ENCODE results near the gene FUT8.

Gene FUT8

GRCh38 chr14:65770681-65771080 is 358.2 kb downstream of the FUT8 start:
- no peak for DNase-seq (ENCODE audit: low read depth in 1 of 2, low spot score in 1 of 2)

GRCh38 chr14:65771271-65771670 is 358.7 kb downstream of the FUT8 start:
- no peak for DNase-seq (ENCODE audit: low read depth in 1 of 2, low spot score in 1 of 2)

- DNase-seq (ENCODE audit: low read depth in 1 of 2, low spot score in 1 of 2), result no peak
Observed at GRCh38 chr14:65772466-65772865, 359.9 kb downstream of the FUT8 start.

GRCh38 chr14:65772921-65773574 is 360.5 kb downstream of the FUT8 start:
- DNase-seq (ENCODE audit: low read depth in 1 of 2, low spot score in 1 of 2), result no peak

- DNase-seq (ENCODE audit: low read depth in 1 of 2, low spot score in 1 of 2), result no peak
Observed at GRCh38 chr14:65774041-65774440, 361.5 kb downstream of the FUT8 start.

GRCh38 chr14:65776193-65776852 is 363.8 kb downstream of the FUT8 start:
- DNase-seq (ENCODE audit: low read depth in 1 of 2, low spot score in 1 of 2), result no peak

- DNase-seq (ENCODE audit: low read depth in 1 of 2, low spot score in 1 of 2), result no peak
Observed at GRCh38 chr14:65780566-65780965, 368.0 kb downstream of the FUT8 start.

GRCh38 chr14:65783101-65783500 is 370.6 kb downstream of the FUT8 start:
- DNase-seq (ENCODE audit: low read depth in 1 of 2, low spot score in 1 of 2), result no peak

- no peak for DNase-seq (ENCODE audit: low read depth in 1 of 2, low spot score in 1 of 2)
Observed at GRCh38 chr14:65783576-65783975, 371.0 kb downstream of the FUT8 start.

GRCh38 chr14:65784574-65784973 is 372.0 kb downstream of the FUT8 start:
- no peak for DNase-seq (ENCODE audit: low read depth in 1 of 2, low spot score in 1 of 2)

- DNase-seq (ENCODE audit: low read depth in 1 of 2, low spot score in 1 of 2), result no peak
Observed at GRCh38 chr14:65787461-65787860, 374.9 kb downstream of the FUT8 start.

- no peak for DNase-seq (ENCODE audit: low read depth in 1 of 2, low spot score in 1 of 2)
Observed at GRCh38 chr14:65788876-65789275, 376.3 kb downstream of the FUT8 start.

GRCh38 chr14:65789363-65789762 is 376.8 kb downstream of the FUT8 start:
- no peak for DNase-seq (ENCODE audit: low read depth in 1 of 2, low spot score in 1 of 2)

GRCh38 chr14:65790172-65790815 is 377.8 kb downstream of the FUT8 start:
- DNase-seq (ENCODE audit: low read depth in 1 of 2, low spot score in 1 of 2), result no peak

- no peak for DNase-seq (ENCODE audit: low read depth in 1 of 2, low spot score in 1 of 2)
Observed at GRCh38 chr14:65791191-65791981, 378.9 kb downstream of the FUT8 start.

GRCh38 chr14:65792208-65792905 is 379.8 kb downstream of the FUT8 start:
- no peak for DNase-seq (ENCODE audit: low read depth in 1 of 2, low spot score in 1 of 2)

Data from activated T-helper 1 cell treated with anti-CD3 and anti-CD28 coated beads, Interleukin-2, amount 50 U/mL, for 16 hours (primary cell).